ENCODE results near the gene SND1.

GRCh38 chr7:127758845-127759244, 106.9 kb downstream of the SND1 start:
- TF ChIP-seq EZH2phosphoT487 (conservative IDR thresholded peaks at IDR 0.05; ENCODE audit: low read length) (no peak), CTCF (IDR thresholded peaks at IDR 0.05; ENCODE audit: insufficient read depth, low read length, poor library complexity, severe bottlenecking) (no peak)

All from SU-DHL-6 (cell line).